ENCODE measurements around the gene MALSU1.

The MALSU1 gene

GRCh38 chr7:23298885-23299769 lies at the start of gene MALSU1:
TSS of gene MALSU1 (plus strand) at chr7:23299339. CDS start at chr7:23299353, 14 bp downstream.
- DNase-seq (ENCODE audit: low read depth) = peak; percentile 67

DNA sequence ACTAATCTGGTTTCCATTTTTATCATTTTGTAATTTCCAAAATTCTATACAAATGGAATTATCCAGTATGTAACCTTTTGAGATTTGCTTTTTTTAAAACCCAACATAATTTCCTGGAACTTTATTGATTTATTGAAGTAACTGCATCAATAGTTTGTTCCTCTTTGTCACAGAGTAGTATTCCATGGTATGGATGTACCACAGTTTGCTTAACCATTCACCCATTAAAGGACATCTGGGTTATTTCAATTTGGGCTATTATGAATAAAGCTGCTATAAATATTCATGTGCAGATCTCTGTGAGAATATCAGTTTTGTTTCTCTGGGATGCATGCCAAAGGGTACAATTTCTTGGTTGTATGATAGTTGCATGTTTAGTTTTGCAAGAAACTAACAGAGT lies 49.7 kb upstream of the MALSU1 start:
- DNase-seq (ENCODE audit: low read depth) = no peak

- no peak for DNase-seq (ENCODE audit: low read depth)
Observed at GRCh38 chr7:23254051-23254681, 45.0 kb upstream of the MALSU1 start.

GRCh38 chr7:23256731-23257130 lies 42.4 kb upstream of the MALSU1 start:
- DNase-seq (ENCODE audit: low read depth) = no peak

- DNase-seq (ENCODE audit: low read depth) = no peak
Observed at GRCh38 chr7:23260371-23260770, 38.8 kb upstream of the MALSU1 start.

- DNase-seq (ENCODE audit: low read depth) = no peak
Observed at GRCh38 chr7:23261843-23262452, 37.2 kb upstream of the MALSU1 start.

DNA sequence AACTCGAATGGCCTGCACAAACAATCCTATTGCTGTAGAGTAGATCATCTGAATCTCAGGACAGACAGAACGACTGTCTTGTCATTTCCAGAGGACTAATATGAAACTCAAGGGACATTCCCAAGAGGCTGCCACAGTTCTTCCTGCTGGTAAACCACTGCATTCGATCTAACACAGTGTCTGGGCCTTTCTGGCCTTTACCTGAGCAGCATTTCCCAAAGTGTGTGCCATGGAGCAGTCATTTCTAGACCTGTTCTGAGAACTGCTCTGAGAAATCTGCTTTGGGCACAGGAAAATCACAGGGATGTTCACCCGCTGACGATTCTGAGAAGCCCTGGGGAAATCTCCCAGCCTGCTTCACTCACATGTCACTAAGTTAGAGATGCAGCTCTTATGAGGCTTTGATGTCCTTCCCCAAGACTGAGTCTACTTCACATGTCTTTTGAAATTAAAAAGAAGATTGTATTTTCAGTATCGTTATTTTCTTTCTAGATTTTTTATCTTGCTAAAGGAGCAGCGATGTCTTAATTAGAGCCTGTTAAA lies 34.2 kb upstream of the MALSU1 start:
- DNase-seq (ENCODE audit: low read depth) = no peak

DNA sequence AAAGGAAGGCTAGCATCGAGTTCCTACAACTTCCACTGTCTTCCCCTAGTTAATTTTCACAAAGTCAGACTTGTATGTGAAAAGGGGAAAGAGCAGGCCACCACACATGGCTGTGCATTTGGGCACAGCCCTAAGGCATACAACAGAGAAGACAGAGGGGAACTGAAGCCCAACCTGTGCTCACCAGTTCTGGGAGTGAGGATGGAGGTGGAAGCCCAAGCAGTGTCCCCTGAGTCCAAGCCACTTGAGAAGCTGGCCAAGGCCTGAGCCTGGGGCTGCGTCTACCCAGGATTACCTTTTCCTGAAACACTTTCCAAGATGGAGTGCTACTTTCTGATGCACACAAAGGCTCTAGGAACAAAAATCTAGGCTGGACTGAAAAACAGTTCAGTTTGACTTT lies 32.2 kb upstream of the MALSU1 start:
- no peak for DNase-seq (ENCODE audit: low read depth)

DNA sequence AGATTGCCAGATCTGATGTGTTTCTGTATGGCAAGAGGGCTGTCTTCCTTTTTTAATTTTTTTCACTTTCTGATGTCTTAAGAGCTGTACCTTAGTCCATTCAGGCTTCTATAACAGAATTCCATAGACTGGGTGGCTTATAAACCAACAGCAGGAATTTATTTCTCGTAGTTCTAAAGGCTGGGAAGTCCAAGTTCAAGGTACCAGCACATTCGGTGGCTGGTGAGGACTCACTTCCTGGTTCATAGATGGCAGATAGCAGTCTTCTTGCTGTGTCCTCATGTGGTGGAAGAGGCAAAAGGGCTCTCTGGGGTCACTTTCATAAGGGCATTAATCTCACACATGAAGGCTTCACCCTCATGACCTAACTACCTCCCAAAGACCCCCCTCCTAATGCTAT lies 31.8 kb upstream of the MALSU1 start:
- DNase-seq (ENCODE audit: low read depth) = no peak

GRCh38 chr7:23268167-23268566 lies 31.0 kb upstream of the MALSU1 start:
- DNase-seq (ENCODE audit: low read depth) = no peak

GRCh38 chr7:23268746-23269145 lies 30.4 kb upstream of the MALSU1 start:
- DNase-seq (ENCODE audit: low read depth) = no peak

DNA sequence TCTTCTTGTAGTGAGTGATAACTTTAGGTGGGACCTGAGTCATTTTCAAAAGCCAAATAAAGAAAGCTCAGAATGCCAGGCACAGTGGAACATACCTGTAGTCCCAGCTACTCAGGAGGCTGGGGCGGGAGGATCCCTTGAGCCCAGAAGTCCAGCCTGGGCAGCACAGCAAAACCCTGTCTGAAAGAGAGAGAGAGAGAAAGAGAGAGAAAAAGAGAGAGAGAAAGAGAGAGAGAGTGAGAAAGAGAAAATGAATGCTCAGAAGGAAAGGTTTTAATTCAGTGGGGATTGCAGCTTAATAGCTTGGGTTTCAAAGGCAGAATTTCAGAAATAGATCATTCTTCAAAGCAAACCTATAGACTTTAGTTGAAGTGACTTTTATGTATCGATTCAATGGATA lies 26.9 kb upstream of the MALSU1 start:
- DNase-seq (ENCODE audit: low read depth) = no peak

- peak; percentile 10 for DNase-seq (ENCODE audit: low read depth)
Observed at GRCh38 chr7:23273141-23273599, 26.0 kb upstream of the MALSU1 start.

DNA sequence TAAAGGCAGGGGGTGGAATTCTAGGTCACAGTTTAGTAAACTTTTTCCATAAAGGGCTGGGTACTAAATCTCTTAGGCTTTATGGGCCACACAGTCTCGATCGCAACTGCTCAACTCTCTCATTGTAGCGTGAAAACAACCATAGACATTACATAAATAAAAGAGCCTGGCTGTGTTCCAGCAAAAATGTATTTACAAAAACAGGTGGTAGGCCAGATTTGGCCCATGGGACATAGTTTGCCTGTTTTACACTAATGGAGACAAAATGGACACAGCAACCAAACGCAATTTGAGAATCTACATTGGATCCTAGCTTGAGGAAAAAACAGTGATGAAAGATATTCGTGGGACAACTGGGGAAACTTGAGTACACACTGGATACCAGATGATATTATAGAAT lies 23.2 kb upstream of the MALSU1 start:
- DNase-seq (ENCODE audit: low read depth) = no peak

DNA sequence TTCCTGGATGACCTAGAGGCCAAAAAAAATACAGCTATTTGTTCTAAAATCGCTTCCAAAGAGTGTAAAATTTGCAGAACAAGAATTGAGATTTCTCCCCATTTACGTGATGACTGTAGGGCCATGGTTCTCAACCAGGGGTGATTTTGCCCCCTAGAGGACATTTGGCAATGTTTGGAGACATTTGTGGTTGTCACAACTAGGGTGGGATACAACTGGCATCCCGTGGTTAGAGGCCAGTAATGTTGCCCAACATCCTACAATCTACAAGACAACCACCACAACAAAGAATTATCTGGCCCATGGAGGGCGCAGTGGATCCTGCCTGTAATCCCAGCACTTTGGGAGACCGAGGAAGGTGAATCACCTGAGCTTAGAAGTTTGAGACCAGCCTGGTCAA lies 22.8 kb upstream of the MALSU1 start:
- DNase-seq (ENCODE audit: low read depth) = no peak

GRCh38 chr7:23276947-23277346 lies 22.2 kb upstream of the MALSU1 start:
- DNase-seq (ENCODE audit: low read depth) = no peak

DNA sequence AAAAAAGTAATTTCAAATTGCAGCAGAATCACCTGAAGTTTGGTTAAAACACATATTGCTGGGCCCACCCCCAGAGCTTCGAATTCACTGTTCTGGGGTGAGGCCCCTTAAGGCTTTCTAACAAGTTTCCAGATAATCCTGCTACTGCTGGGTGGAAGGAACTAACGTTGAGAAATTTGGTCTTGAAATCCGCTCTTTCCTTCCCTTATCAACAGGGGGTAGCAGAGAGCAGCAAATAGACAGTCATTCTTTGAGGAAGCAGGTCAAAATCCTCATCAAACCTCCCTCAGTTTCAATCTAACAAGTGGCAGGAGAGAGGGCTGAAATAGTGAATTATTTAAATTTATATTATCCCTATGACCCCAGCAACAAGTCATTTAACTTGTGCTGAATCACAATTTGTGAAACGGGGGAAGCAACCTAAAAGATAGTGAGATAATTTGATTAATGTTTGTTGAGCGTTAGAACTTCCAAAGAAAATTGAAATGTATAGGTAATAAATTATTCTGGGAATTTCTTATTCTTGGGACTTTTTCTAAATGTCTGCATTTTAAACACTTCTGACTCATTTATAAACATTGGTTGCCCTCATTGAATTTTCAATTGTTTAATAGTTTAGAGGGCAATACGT lies 21.7 kb upstream of the MALSU1 start:
- peak; percentile 27 for DNase-seq (ENCODE audit: low read depth)

- no peak for DNase-seq (ENCODE audit: low read depth)
Observed at GRCh38 chr7:23279819-23280525, 19.2 kb upstream of the MALSU1 start.

GRCh38 chr7:23283086-23283485 lies 16.1 kb upstream of the MALSU1 start:
- no peak for DNase-seq (ENCODE audit: low read depth)

GRCh38 chr7:23284871-23285270 lies 14.3 kb upstream of the MALSU1 start:
- DNase-seq (ENCODE audit: low read depth) = no peak

Measured in GM04503 (cell line).